H1 (cell line): ENCODE results near the gene TTC28. TPM values are rescaled to one million over a fixed set of nuclear protein-coding genes. Genes with fewer than 3 reads are reported as not detected.

ENCODE experiments used
- CTCF ChIA-PET: fragments of 300-600 bp; sonication (Branson Sonifier 250); formaldehyde crosslinking; loops from one replicate; lab custom pipeline; 2021; ENCODE audit not compliant: partially characterized antibody; lab: Charles Lee
- POLR2A ChIA-PET: fragments of 300-600 bp; sonication (Branson Sonifier 250); formaldehyde crosslinking; loops from one replicate; lab custom pipeline; 2021; ENCODE audit warnings: inconsistent platforms; ENCODE audit not compliant: partially characterized antibody; lab: Charles Lee
- DNase-seq, 2 experiments: peaks; one replicate each; pipeline versions ENCODE4 v3.0.0 to v3.0.0-alpha.2; 2010 to 2022; ENCODE audit warnings: low spot score in 2 of 2, low read depth in 1 of 2, mixed read lengths in 1 of 2
- FAIRE-seq: peaks from 2 replicates; lab custom pipeline; 2011; peaks lifted over from hg19 to GRCh38; lab: Jason Lieb, UNC
- H2AFZ ChIP-seq: 2 replicates; pipeline ENCODE4 v1.8.1; 2012; ENCODE audit warnings: low read length, inconsistent platforms
- H2AK5ac ChIP-seq: 2 replicates; pipeline ENCODE4 v1.6.1; 2013; ENCODE audit warnings: low read depth, low read length
- H2BK120ac ChIP-seq: replicated peaks from 2 replicates; pipeline ENCODE3; 2013; ENCODE audit warnings: low read depth, low read length, inconsistent platforms
- H2BK12ac ChIP-seq: 2 replicates; pipeline ENCODE4 v1.6.1; 2013; ENCODE audit warnings: low read depth, low read length
- H2BK15ac ChIP-seq: 2 replicates; pipeline ENCODE4 v1.6.1; 2013; ENCODE audit warnings: low read length
- H2BK20ac ChIP-seq: 2 replicates; pipeline ENCODE4 v1.6.1; 2013; ENCODE audit warnings: low read length
- H2BK5ac ChIP-seq: 2 replicates; pipeline ENCODE4 v1.6.1; 2013; ENCODE audit warnings: low read depth, low read length
- H3K14ac ChIP-seq: 2 replicates; pipeline ENCODE4 v1.6.1; 2013; ENCODE audit warnings: inconsistent platforms; ENCODE audit not compliant: insufficient read length
- H3K18ac ChIP-seq: 2 replicates; pipeline ENCODE4 v1.6.1; 2013; ENCODE audit warnings: low read length; ENCODE audit errors: extremely low read depth
- H3K23ac ChIP-seq: 2 replicates; pipeline ENCODE4 v1.6.1; 2013; ENCODE audit warnings: inconsistent platforms; ENCODE audit not compliant: insufficient read length
- H3K23me2 ChIP-seq: 2 replicates; pipeline ENCODE4 v1.6.1; 2013; ENCODE audit warnings: low read depth, low read length
- H3K27ac ChIP-seq: 2 replicates; pipeline ENCODE4 v1.6.1; 2011; ENCODE audit warnings: low read depth, low read length, inconsistent platforms
- H3K27me3 ChIP-seq, 4 experiments: replicated peaks in 1 of 4; 1 replicate in 1 of 4; 2 replicates in 3 of 4; pipeline versions ENCODE4 v1.6.1 to v1.8.1; 2011 to 2013; ENCODE audit warnings: low read length in 3 of 4, mild to moderate bottlenecking in 3 of 4, inconsistent platforms in 2 of 4, mixed read lengths in 2 of 4, moderate library complexity in 1 of 4; ENCODE audit not compliant: control insufficient read depth in 3 of 4, insufficient read depth in 3 of 4; ENCODE audit errors: extremely low read depth in 1 of 4
- H3K36me3 ChIP-seq, 4 experiments: 2 replicates each; pipeline versions ENCODE4 v1.6.1 to v1.8.1; 2011 to 2013; ENCODE audit warnings: mild to moderate bottlenecking in 4 of 4, low read length in 3 of 4, moderate library complexity in 2 of 4, control low read depth in 1 of 4, inconsistent platforms in 1 of 4; ENCODE audit not compliant: insufficient read depth in 4 of 4, control insufficient read depth in 2 of 4
- H3K4ac ChIP-seq: replicated peaks from 2 replicates; pipeline ENCODE3; 2013; ENCODE audit warnings: low read length, low read depth, mixed read lengths, inconsistent platforms; ENCODE audit not compliant: insufficient read length
- H3K4me1 ChIP-seq, 4 experiments: replicated peaks in 1 of 4; 1 replicate in 1 of 4; 2 replicates in 3 of 4; pipeline versions ENCODE4 v1.6.1 to v1.8.1; 2011 to 2013; ENCODE audit warnings: low read length in 3 of 4, inconsistent platforms in 2 of 4, mixed read lengths in 1 of 4; ENCODE audit not compliant: insufficient read depth in 4 of 4, control insufficient read depth in 3 of 4
- H3K4me2 ChIP-seq, 2 experiments: 2 replicates each; pipeline versions ENCODE4 v1.6.1 to v1.8.1; 2011 to 2013; ENCODE audit warnings: low read depth in 2 of 2, low read length in 2 of 2, control low read depth in 1 of 2, inconsistent platforms in 1 of 2, mild to moderate bottlenecking in 1 of 2; ENCODE audit not compliant: insufficient read depth in 1 of 2
- H3K4me3 ChIP-seq, 4 experiments: fragments of 200-600, 300-600 bp in 1 of 4; sonication (generic), shearing (Covaris generic), sonication (Bioruptor Twin) in 1 of 4; 2 replicates each; pipeline versions ENCODE4 v1.5.1 to v1.8.1; 2011 to 2016; ENCODE audit warnings: low read length in 4 of 4, low read depth in 3 of 4, control low read depth in 2 of 4, inconsistent platforms in 2 of 4, mild to moderate bottlenecking in 2 of 4, mixed read lengths in 1 of 4, moderate library complexity in 1 of 4; ENCODE audit not compliant: insufficient read depth in 2 of 4; ENCODE audit errors: extremely low read depth in 1 of 4
- H3K56ac ChIP-seq: replicated peaks from 2 replicates; pipeline ENCODE3; 2013; ENCODE audit warnings: low read depth, mild to moderate bottlenecking, mixed read lengths, low read length, inconsistent platforms; ENCODE audit not compliant: insufficient read length
- H3K79me1 ChIP-seq: 2 replicates; pipeline ENCODE4 v1.6.1; 2013; ENCODE audit warnings: low read depth, low read length, control low read depth
- H3K79me2 ChIP-seq, 2 experiments: 2 replicates each; pipeline versions ENCODE4 v1.6.1 to v1.8.1; 2012 to 2013; ENCODE audit warnings: low read length in 2 of 2, mild to moderate bottlenecking in 2 of 2, inconsistent platforms in 1 of 2; ENCODE audit not compliant: insufficient read depth in 2 of 2, control insufficient read depth in 1 of 2
- H3K9ac ChIP-seq, 4 experiments: replicated peaks in 1 of 4; 1 replicate in 1 of 4; 2 replicates in 3 of 4; pipeline versions ENCODE4 v1.6.1 to v1.8.1; 2011 to 2013; ENCODE audit warnings: low read depth in 3 of 4, low read length in 3 of 4, control low read depth in 2 of 4, mild to moderate bottlenecking in 2 of 4, moderate library complexity in 2 of 4, inconsistent platforms in 1 of 4; ENCODE audit errors: extremely low read depth in 1 of 4
- H3K9me3 ChIP-seq, 2 experiments: 2 replicates each; pipeline versions ENCODE4 v1.6.1 to v1.8.1; 2012 to 2013; ENCODE audit warnings: mild to moderate bottlenecking in 2 of 2, moderate library complexity in 2 of 2, control low read depth in 1 of 2, inconsistent platforms in 1 of 2, low read depth in 1 of 2, low read length in 1 of 2, mixed read lengths in 1 of 2; ENCODE audit not compliant: insufficient read depth in 2 of 2
- H4K20me1 ChIP-seq, 2 experiments: replicated peaks in 1 of 2; 2 replicates each; pipeline versions ENCODE3 to v1.8.1; 2011 to 2013; ENCODE audit warnings: inconsistent platforms in 2 of 2, low read length in 2 of 2, mild to moderate bottlenecking in 1 of 2; ENCODE audit not compliant: insufficient read depth in 2 of 2, control insufficient read depth in 1 of 2
- H4K5ac ChIP-seq: 2 replicates; pipeline ENCODE4 v1.6.1; 2013; ENCODE audit warnings: low read length, low read depth, mixed read lengths, inconsistent platforms; ENCODE audit not compliant: insufficient read length
- H4K8ac ChIP-seq: 2 replicates; pipeline ENCODE4 v1.8.0; 2013; ENCODE audit warnings: mild to moderate bottlenecking, moderate library complexity, low read length, inconsistent platforms; ENCODE audit not compliant: insufficient read depth; ENCODE audit errors: extremely low read depth
- H4K91ac ChIP-seq: replicated peaks from 2 replicates; pipeline ENCODE3; 2013; ENCODE audit warnings: low read length, mixed read lengths, inconsistent platforms; ENCODE audit not compliant: insufficient read length
- WGBS, 2 experiments: shearing (Covaris generic) in 1 of 2; methylation state at CpG; one replicate each; pipeline versions ENCODE4 v1.1.6 to v1.1.7; 2013 to 2015; ENCODE audit warnings: low lambda C conversion rate in 2 of 2, mixed read lengths in 2 of 2, inconsistent platforms in 1 of 2, low coverage in 1 of 2, missing lambda C conversion rate in 1 of 2; ENCODE audit not compliant: insufficient replicate concordance in 2 of 2, insufficient coverage in 1 of 2, insufficient read length in 1 of 2; ENCODE audit errors: extremely low coverage in 1 of 2, missing lambda C conversion rate in 1 of 2; 5-methylcytosine and 5-hydroxymethylcytosine counted together
- polyA plus RNA-seq, 7 experiments: library from polyadenylated mRNA; depleted of rRNA in 3 of 7; stranded (reverse) in 5 of 7; unstranded in 2 of 7; fragments of >200 nt in 5 of 7; fragments of 200-250 nt in 2 of 7; gene quantifications; 1 replicate in 5 of 7; 2 replicates in 1 of 7; 4 replicates in 1 of 7; pipeline versions ENCODE4 v1.2.1 to v1.2.3, GENCODE V29; 2011 to 2013; ENCODE audit warnings: missing spikeins in 2 of 7, mixed read lengths in 2 of 7
- total RNA-seq: library from RNA; stranded (reverse); fragmentation: NEBNext Ultra II Directional; extraction: Animal tissue kit (Norgen Biotek cat#: 25700); gene quantifications from 2 replicates; pipeline ENCODE4 v1.2.1, GENCODE V29; 2021
- TF ChIP-seq, protein P1 (sequence below): IDR thresholded peaks from 2 replicates; pipeline ENCODE4 v1.6.1; 2012; ENCODE audit warnings: low read length, inconsistent platforms

The TTC28 gene
- total and polyA plus RNA-seq, 2 of the 8 experiments (the other 6 are each of a cell fraction or from before 2014, with no cell fraction given), result 2.6 to 12.6 TPM

DNA sequence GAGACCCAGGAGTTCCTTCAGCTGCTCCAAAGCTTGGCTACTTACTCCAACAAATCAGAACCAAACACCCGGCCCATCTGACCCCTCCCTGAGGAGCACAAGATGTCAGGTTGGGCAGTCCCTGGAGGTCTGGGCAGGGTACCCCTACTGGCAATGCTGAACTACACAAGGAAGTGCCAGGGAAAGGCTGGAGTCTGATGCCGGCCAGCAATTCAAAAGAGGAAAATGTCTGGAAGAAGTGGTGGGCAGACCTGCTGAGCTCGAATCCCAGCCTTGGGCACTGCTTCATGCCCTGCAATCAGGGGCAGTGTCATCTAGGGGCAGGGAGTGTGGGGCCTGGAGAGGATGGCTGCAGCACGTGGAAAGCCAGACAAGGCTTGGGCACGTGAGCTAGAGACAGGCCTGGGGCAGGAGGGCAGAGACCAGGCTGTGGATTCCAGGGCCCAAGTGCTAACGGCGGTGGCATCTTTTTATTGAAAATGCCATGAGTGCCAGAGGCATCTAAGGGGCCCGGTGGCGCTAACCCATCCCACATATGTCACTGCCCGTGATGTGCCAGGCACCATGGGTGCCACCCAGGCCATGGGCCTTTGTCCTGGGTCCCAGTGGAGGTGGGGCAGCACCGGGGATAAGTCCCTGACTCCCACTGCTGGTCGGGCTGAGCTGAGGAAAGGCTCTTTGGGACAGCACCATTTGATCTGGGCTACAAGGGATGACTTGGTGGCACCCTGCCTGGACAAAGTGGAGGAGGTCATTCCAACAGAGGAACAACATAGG is 662.7 kb downstream of the TTC28 start:
- Histone ChIP-seq H3K4me2 (no peak overlapping the region), H2BK20ac (no peak overlapping the region), H2BK120ac (no peak overlapping the region), H3K4me3 (no peak overlapping the region), H2BK12ac (no peak overlapping the region), H3K4me1 (peaks cover 0 to 6% (median under 1%) of the 10 kb centered on the region in 4 experiments; a peak in 4 of 7 replicates), H4K91ac (no peak overlapping the region), H4K20me1 (no peaks in the 10 kb centered on the region), H3K18ac (no peak overlapping the region), H3K36me3 (no peaks in the 10 kb centered on the region), H3K9me3 (no peaks in the 10 kb centered on the region), H3K79me1 (no peaks in the 10 kb centered on the region), H4K8ac (no peak overlapping the region), H3K56ac (no peak overlapping the region), H2AK5ac (no peak overlapping the region), H2BK5ac (no peak overlapping the region; the same call in 1 of the 2 replicates), H2AFZ (no peak overlapping the region), H3K27ac (no peak overlapping the region), H3K9ac (no peak overlapping the region), H3K4ac (no peak overlapping the region), H3K14ac (no peak overlapping the region), H3K27me3 (no peaks in the 10 kb centered on the region), H2BK15ac (no peak overlapping the region), H3K79me2 (no peaks in the 10 kb centered on the region), H3K23me2 (no peaks in the 10 kb centered on the region), H3K23ac (no peak overlapping the region), H4K5ac (no peak overlapping the region)
- FAIRE-seq, result no peak
- ChIA-PET CTCF (interaction anchor here (0.9 to 5.3 kb wide), 8 partner anchors 12 to 210 kb away, joined by 3 to 48 read pairs (median 4); no protein-coding TSS in a partner anchor), POLR2A (interaction anchor here (1.4 kb wide), 1 partner anchor 426 kb away, joined by 3 read pairs; no protein-coding TSS in a partner anchor)
- TF ChIP-seq, protein P1, sequence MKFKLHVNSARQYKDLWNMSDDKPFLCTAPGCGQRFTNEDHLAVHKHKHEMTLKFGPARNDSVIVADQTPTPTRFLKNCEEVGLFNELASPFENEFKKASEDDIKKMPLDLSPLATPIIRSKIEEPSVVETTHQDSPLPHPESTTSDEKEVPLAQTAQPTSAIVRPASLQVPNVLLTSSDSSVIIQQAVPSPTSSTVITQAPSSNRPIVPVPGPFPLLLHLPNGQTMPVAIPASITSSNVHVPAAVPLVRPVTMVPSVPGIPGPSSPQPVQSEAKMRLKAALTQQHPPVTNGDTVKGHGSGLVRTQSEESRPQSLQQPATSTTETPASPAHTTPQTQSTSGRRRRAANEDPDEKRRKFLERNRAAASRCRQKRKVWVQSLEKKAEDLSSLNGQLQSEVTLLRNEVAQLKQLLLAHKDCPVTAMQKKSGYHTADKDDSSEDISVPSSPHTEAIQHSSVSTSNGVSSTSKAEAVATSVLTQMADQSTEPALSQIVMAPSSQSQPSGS, result no peak
- whole genome bisulfite sequencing, 2 experiments, result 92% methylated on average over 12 of the region's 12 CpGs; no CpG with 5 or more reads in 1 of the 2 experiments
- no peak for DNase-seq
